ENCODE measurements around the gene CCNQ.

The CCNQ gene

GRCh38 chrX:153636716-153637115 lies 37.8 kb upstream of the CCNQ start:
- DNase-seq, result no peak

DNA sequence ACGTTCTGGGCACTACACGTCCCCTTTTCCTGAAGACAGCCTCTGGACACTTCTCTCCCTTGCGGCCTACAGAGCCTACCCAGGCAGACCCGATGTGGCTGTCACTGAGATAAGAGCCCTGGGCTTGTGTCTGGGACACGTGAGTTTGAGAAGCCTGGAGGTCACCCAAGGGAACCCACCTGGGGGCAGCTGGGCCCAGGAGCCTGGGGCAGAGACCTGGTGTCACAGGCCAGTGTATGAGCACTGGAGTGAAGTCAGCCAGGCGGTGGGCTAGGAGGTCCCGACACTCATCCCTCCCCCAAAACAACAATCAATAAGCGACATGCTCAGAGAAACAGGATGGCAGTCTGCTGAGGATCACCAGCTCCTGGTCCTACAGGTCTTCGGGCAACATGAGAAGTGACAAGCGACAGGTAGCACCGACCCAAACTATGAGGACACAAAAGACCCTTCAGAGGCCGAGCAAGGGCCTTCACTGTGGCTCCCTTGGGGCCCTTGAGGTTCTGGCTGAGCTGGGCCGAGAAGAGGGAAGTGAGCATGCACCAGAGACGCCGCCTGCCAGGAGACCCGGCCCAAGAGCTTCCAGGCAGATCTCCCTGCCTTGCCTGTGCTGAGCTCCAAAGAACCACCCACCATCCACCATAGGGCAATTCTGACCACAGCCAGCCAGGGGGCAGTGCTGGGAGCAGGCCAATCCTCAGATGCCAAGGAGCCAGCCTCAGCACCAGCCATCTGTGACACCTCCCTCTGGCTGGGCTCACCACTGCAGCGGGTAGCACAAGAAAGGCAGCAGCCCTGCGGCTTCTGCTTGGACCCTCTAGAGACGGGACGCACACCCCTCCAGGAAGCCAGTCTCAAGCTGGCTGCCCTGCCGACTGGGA lies 37.1 kb upstream of the CCNQ start:
- DNase-seq, result no peak

DNA sequence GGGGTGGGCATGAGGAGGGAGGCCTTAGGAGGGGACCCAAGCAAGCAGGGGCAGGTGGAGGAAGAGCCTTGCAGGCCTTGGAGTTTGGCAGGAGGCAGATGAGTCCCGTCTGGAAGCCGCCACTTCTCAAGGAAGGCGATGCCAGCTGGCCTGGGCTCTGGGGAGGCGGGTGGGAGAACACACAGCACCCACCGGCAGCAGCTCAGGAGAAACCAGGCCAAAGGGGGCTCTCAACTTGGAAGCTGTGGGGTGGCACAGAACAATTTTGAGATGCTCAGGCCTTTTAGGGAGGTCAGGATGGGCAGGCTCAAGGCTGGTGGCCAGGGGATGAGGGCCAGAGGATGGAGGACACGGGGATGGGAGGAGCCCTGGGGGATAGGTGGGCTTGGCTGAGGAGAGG lies 36.4 kb upstream of the CCNQ start:
- DNase-seq, result no peak

- no peak for DNase-seq
Measured at GRCh38 chrX:153634832-153635231, 35.9 kb upstream of the CCNQ start.

DNA sequence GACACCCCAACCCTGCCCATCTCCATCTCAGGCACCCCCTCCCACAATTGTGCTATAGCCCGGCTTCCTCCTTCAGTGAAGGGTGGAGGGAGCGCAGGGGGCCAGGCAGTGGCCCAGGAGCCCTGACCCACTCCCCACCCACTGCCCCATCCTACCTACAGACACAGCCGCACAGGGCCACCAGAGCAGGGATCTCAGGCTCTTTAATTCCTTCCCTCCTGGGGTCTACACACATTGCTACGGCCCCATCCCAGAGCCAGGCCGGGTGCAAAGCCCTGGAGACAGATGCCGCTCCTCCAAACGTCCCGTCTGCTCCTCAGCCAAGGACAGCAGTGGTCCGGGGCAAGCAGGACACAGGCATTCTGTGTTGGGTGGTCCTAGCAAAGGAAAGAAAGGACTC lies 35.3 kb upstream of the CCNQ start:
- DNase-seq, result no peak

- DNase-seq, result no peak
Measured at GRCh38 chrX:153633607-153634180, 34.8 kb upstream of the CCNQ start.

DNA sequence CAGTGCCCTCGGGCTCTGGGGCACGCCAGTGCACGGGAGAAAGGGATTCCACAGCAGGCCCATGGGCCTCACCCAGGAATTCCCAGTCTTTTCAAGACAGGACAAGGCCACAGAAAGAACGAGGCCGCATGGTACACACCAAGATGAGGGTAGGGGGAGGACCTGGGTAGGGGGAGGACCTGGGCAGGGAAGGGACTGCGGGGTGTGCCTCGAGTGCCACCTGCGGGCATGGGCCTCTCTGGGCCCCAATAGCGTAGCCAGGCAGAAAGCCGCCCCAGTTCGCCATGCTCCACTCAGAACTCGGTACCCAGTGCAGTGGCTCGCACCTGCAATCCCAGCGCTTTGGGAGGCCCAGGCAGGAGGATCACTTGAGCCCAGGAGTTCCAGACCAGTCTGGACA lies 34.1 kb upstream of the CCNQ start:
- DNase-seq, result no peak

GRCh38 chrX:153632595-153632946 lies 33.6 kb upstream of the CCNQ start:
- no peak for DNase-seq

- no peak for DNase-seq
Measured at GRCh38 chrX:153631907-153632594, 33.1 kb upstream of the CCNQ start.

GRCh38 chrX:153631346-153631745 lies 32.4 kb upstream of the CCNQ start:
- no peak for DNase-seq

DNA sequence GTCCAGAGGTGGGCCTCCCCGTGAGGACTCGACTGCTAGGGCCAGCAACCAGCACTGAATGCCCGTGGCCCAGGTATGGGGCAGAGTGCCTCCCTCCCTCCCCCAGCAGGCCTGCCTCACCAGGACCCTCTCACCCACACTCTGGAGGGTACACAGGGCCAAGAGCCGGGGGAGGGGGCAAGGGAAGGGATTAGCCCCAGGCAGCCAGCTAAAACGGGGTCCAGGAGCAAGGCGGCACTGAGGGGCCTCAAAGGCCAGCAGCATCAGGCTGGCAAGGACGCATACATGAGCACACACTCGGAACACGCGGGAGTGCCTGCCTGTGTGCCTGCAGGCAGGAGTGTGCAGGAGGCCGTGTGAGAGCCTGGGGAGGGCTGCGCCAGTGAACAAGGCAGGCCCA lies 29.7 kb upstream of the CCNQ start:
- DNase-seq, result no peak

- DNase-seq, result no peak
Measured at GRCh38 chrX:153628129-153628528, 29.2 kb upstream of the CCNQ start.

DNA sequence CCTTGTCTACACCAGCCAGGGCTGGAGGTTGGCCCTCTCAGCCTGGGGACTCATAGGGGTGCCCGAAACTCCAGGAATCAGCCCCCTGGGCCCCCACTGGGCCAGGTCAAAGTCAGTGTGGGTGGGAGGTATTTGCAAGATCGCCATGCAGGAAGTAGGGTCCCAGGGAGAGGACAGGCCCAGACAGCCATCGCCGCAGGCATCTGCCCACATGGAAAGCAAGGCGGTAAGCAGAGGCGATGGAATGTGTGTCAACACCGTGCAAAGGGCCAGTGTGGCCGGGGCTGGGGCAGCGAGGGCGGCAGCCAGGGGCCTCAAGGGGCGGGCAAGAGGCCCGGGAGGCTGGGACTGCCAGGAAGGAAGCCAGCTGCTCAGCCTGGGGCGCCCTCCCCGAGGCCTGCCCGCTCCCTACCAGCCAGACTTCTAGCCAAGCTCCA lies 28.8 kb upstream of the CCNQ start:
- DNase-seq, result no peak

DNA sequence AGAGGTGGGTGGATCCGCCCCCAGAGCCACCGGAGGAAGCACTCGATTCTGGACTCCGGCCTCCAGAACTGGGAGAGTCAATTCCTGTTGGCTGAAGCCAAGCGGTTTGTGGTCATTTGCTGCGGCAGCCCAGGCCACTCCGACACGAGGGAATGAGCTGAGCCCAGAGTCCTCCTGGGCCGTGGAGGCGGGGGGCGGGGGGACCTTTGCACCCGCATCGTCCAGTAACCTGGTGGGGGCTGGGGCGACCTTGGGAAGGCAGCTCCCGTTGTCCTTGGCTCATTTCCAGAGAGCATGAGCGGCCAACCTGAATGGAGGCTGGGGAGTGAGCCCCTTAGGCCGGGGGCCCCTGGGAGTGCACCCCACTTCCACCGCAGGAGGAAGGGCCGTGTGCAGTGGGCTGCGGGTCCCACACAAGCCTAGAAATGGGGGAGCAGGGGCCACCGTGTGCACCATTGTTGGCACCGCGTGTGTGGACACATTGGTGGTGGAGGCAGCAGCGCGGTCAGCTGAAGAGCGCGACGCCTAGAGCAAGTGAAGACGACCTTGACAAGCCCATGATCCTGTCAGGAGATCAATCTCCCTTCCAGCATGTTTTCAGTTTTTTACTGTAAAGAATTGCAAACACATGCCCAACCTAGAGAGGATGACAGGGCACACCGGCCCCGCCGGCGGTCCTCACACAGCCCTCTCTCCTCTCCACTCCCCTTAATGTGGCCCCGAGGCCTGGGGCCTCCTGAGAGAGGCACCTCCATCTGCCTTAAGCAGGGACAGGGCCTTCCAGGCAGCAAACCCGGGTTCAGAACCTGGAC lies 28.1 kb upstream of the CCNQ start:
- DNase-seq, result no peak

GRCh38 chrX:153626025-153626633 lies 27.2 kb upstream of the CCNQ start:
- no peak for DNase-seq

GRCh38 chrX:153625271-153626024 lies 26.5 kb upstream of the CCNQ start:
- no peak for DNase-seq

- DNase-seq, result no peak
Measured at GRCh38 chrX:153624196-153625091, 25.5 kb upstream of the CCNQ start.

DNA sequence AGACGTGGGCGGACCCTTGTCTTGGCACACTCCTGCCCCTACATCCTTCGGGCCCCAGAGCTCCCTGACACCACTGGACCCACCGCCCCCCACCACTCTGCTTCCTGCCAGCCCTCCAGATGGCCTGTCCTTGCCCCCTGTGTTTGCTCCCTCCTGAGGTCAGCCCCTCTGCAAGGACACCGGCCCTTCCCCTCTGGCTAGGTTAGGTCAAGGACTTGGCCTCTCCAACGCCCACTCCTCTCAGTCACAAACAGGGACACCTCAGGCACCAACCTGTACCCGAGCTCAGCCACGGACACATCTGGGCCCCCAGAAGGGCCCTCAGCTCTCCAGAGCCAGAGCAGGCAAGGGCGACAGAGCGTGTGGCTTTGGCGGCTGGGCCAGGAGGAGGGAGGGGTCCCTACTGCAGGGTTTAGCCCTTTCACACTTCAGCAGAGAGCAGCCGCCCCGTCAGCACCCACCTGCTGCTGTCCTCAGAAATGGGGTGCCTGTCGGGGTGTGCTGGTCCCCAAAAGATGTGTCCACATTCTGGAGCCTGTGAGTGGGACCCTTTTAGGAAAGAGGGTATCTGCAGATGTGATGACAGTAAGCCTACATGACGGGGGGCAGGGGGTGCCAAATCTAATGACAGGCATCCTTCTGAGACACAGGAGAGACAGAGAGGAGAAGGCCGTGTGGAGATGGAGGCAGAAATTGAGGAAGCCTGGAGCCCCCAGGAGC lies 24.5 kb upstream of the CCNQ start:
- DNase-seq, result no peak

DNA sequence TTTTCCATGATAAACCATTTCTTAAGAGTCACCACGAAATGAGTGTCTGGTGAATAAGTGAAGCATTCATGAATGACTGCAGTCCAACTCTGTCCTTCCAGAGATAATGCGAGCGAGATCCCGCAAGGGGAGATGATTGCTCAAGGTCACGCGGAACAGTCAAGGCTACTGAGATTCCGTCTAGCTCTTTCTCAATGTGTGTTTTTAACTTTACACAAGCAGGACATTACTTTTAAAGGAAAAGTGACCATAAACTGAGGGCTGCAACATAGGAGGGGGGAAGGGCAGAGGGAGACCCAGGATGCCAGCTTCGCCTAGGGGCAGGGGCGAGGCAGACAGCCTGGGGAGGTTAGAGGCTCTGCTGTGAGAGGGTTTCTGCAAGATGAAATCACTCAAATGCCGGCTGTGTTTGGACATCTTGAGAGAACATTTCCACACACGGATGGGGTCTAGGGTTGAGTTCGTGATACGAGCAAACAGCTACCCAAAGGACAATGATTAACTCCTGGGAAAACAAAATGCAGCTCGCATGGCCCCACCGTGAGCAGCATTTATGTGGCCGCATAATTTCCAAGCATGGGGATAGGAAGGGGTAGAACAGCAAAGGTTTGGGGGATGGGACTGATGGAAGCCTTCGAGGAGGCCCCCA lies 23.8 kb upstream of the CCNQ start:
- DNase-seq, result no peak

Measured in T1000 (cell line).